ENCODE measurements around the gene HMBS. TPM values are rescaled to one million over a fixed set of nuclear protein-coding genes. Genes with fewer than 3 reads are reported as not detected.
A peak's percentile ranks its signal among the peaks of the same experiment; 100 is the strongest.

Gene HMBS
- total and polyA plus RNA-seq, 8 donors: 4.8 to 18.9 (median 9.4) TPM

DNA sequence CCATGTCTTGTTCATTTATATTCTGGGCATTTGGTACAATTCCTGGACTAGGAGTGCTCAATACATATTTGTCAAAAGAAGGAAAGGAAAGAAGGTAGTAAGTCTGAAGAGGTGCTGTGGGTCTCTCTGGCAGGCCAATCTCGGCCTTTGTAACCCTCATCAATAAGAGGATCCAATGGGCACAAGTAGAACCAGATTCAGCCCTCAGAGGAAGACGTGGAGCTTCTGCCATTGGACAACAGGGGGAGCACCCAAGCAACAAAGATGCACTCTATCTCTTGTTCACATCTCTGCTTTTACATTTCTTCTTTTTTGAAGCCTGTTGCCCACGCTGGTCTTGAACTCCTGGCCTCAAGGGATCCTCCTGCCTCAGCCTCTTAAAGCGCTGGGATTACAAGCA, 19.3 kb upstream of the HMBS start:
- intact Hi-C loops (cut with DNase I): no loop called here
- Histone ChIP-seq H3K36me3 (peaks cover 0 to 3% (median 0%) of the 10 kb centered on the region in 3 donors), H3K27me3 (no peaks in the 10 kb centered on the region), H3K4me3 (no peak overlapping the region), H3K27ac (no peak overlapping the region), H3K4me1 (peaks cover 4 to 29% (median 6%) of the 10 kb centered on the region in 3 donors), H3K9me3 (no peaks in the 10 kb centered on the region)
- DNase-seq (no peak), ATAC-seq (no peak), FAIRE-seq (no peak)
- no peak for TF ChIP-seq CTCF (IDR thresholded peaks at IDR 0.05)
- WGBS, 2 donors: 74 to 78% methylated on average over 4 of the region's 4 CpGs

DNA sequence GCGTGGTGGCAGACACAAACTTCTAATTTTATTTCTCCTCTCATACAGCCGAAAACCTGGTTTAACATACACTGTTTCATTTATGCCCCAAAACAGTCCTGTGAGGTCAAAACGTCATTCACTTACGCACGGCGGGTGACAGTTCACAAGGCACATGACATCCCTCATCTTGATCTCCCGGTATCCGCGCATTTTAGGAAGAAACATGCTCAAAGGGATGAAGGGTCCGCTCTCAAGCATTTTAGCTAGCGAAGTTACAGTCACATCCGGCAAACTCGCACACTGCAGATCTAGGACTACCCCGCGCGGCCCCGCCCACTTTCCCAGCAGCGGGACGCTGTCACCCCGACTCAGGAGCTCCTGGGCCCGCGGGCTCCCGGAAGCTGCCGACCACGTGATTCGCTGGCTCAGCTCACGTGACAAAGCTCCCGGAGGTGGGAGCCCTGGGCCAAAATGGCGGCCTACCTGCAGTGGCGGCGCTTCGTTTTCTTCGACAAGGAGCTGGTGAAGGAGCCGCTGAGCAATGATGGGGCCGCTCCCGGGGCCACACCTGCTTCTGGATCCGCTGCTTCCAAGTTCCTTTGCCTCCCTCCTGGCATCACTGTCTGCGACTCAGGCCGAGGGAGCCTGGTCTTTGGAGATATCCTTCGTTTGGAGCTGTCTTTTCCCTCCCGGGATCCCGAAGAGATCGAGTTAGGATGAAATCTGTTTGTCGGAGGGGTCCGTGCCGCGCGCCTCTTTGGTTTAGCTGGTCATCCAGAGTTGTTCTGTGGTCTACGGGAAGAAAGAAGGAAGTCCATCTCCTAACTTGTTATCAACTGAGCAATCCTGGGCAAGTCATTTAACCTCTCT, 17.1 kb upstream of the HMBS start, which contains the start of gene VPS11:
VPS11 (plus strand) TSS at position 448 of the 852 bp plus-strand sequence; CDS start at position 454, 6 bp downstream.
- Histone ChIP-seq H3K9me3 (no peaks in the 10 kb centered on the region), H3K4me3 (peak within 1 kb of the TSS; percentile 73 to 86 (median 79)), H3K27me3 (no peaks in the 10 kb centered on the region), H3K36me3 (peaks cover 0 to 13% (median 4%) of the 10 kb centered on the region in 3 donors), H3K27ac (peak within 1 kb of the TSS; percentile 56 to 88 (median 70)), H3K4me1 (peaks cover 4 to 18% (median 6%) of the 10 kb centered on the region in 3 donors)
- peak; percentile 96 to 99 (median 97) for DNase-seq
- no peak for TF ChIP-seq CTCF (IDR thresholded peaks at IDR 0.05)
- peak; percentile 34 for FAIRE-seq
- peak; percentile 97 to 98 (median 97) for ATAC-seq
- intact Hi-C loops (cut with DNase I): no loop called here
- WGBS, 2 donors: 0% methylated on average over 49 of the region's 49 CpGs

GRCh38 chr11:119077839-119078238, 6.8 kb upstream of the HMBS start:
- Histone ChIP-seq H3K27ac (no peak overlapping the region), H3K4me1 (no peaks in the 10 kb centered on the region), H3K4me3 (no peak overlapping the region), H3K9me3 (no peaks in the 10 kb centered on the region), H3K36me3 (peaks cover 4 to 74% (median 61%) of the 10 kb centered on the region in 3 donors), H3K27me3 (no peaks in the 10 kb centered on the region)
- no peak for DNase-seq
- ATAC-seq: no peak
- FAIRE-seq: no peak
- intact Hi-C loops (cut with DNase I): no loop called here
- WGBS, 2 donors: 94 to 95% methylated on average over 10 to 11 of the region's 11 CpGs
- TF ChIP-seq CTCF (IDR thresholded peaks at IDR 0.05): no peak

DNA sequence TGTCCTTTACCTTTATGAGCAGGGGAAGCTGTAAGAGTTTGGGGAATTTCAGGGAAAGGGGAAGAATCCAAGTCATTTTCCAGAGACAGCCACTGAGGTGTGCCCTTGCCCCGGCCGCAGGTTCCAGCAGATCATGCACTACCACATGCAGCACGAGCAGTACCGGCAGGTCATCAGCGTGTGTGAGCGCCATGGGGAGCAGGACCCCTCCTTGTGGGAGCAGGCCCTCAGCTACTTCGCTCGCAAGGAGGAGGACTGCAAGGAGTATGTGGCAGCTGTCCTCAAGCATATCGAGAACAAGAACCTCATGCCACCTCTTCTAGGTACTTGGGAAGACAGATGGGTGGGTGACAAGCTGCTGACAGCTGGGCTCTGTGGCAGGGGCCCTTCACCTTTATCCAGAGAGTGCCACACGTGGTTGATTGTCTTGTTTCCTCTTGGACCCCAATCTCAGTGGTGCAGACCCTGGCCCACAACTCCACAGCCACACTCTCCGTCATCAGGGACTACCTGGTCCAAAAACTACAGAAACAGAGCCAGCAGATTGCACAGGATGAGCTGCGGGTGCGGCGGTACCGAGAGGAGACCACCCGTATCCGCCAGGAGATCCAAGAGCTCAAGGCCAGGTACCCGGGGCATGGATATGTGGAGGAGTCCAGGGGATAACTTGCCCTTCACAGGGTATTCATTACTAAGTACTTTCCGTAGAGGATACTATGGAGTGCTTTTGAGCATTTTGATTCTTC, 5.8 kb upstream of the HMBS start:
- FAIRE-seq (no peak), DNase-seq (no peak), ATAC-seq (no peak)
- intact Hi-C loops (cut with DNase I): no loop called here
- WGBS, 2 donors: 90 to 92% methylated on average over 19 of the region's 19 CpGs
- Histone ChIP-seq H3K27me3 (no peaks in the 10 kb centered on the region), H3K36me3 (peaks cover 0 to 64% (median 51%) of the 10 kb centered on the region in 3 donors), H3K4me1 (no peaks in the 10 kb centered on the region), H3K9me3 (no peaks in the 10 kb centered on the region), H3K27ac (no peak overlapping the region), H3K4me3 (no peak overlapping the region)
- TF ChIP-seq CTCF (IDR thresholded peaks at IDR 0.05): no peak

All from pancreas (tissue), 10 donors.